Measurements from ENCODE around the gene EAF2. TPM values are rescaled to one million over a fixed set of nuclear protein-coding genes. Genes with fewer than 3 reads are reported as not detected.

EAF2 gene
- total RNA-seq, 1 experiment from 2014 or later = 2.7 TPM

DNA sequence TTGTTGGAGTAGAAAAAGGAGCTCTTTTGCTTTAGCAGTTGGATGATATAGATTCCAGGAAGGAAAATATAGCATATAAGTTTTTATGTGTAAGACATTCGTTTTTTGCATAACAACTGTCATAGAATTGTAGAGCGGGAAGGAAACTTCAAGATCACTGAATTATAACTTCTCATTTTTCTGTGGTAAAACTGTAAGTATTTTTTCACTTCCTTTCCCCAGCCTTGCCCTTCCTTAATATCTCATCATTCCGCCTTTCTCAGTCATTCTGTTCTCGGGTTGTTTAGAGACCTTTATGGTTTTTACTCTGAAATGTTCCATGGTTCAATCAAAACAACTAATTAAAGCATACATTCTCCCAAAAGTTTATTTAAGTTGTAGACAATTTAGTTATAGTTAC, 1.1 kb downstream of the EAF2 start:
- CTCF ChIA-PET = no interaction called here
- H3K9me3 Mint-ChIP-seq (ENCODE audit: unreplicated experiment) = no peaks in the 10 kb centered on the region
- H3K4me3 Mint-ChIP-seq (ENCODE audit: unreplicated experiment) = peak overlapping the region; percentile 89
- intact Hi-C loops (cut with micrococcal nuclease) = loop anchor here (10.0 kb wide), 2 partner anchors 291 to 419 kb away; partner anchors contain the start of gene POLQ
- DNase-seq (ENCODE audit: unreplicated experiment) = no peak
- peaks cover 6% of the 10 kb centered on the region for H3K4me1 Mint-ChIP-seq (ENCODE audit: insufficient read depth, unreplicated experiment)
- POLR2A ChIA-PET = interaction anchor here (0.6 to 2.2 kb wide), 6 partner anchors 16 to 679 kb away, joined by 3 to 9 read pairs (median 3); partner anchors contain the start of genes KPNA1 and MIX23
- H3K27me3 Mint-ChIP-seq (ENCODE audit: insufficient read depth, unreplicated experiment) = no peaks in the 10 kb centered on the region
- TF ChIP-seq, protein P1, sequence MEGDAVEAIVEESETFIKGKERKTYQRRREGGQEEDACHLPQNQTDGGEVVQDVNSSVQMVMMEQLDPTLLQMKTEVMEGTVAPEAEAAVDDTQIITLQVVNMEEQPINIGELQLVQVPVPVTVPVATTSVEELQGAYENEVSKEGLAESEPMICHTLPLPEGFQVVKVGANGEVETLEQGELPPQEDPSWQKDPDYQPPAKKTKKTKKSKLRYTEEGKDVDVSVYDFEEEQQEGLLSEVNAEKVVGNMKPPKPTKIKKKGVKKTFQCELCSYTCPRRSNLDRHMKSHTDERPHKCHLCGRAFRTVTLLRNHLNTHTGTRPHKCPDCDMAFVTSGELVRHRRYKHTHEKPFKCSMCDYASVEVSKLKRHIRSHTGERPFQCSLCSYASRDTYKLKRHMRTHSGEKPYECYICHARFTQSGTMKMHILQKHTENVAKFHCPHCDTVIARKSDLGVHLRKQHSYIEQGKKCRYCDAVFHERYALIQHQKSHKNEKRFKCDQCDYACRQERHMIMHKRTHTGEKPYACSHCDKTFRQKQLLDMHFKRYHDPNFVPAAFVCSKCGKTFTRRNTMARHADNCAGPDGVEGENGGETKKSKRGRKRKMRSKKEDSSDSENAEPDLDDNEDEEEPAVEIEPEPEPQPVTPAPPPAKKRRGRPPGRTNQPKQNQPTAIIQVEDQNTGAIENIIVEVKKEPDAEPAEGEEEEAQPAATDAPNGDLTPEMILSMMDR (IDR thresholded peaks at IDR 0.05; ENCODE audit: unreplicated experiment) = no peak
- BruUV-seq (replicated peaks) = no TSS peak
- H3K27ac Mint-ChIP-seq (ENCODE audit: low read depth, unreplicated experiment) = no peak overlapping the region
- H3K36me3 Mint-ChIP-seq (ENCODE audit: insufficient read depth, unreplicated experiment) = peaks cover 32% of the 10 kb centered on the region

GRCh38 chr3:121836481-121836880, 1.5 kb downstream of the EAF2 start:
- H3K4me1 Mint-ChIP-seq (ENCODE audit: insufficient read depth, unreplicated experiment) = peaks cover 6% of the 10 kb centered on the region
- DNase-seq (ENCODE audit: unreplicated experiment) = no peak
- H3K27ac Mint-ChIP-seq (ENCODE audit: low read depth, unreplicated experiment) = no peak overlapping the region
- BruUV-seq (replicated peaks) = no TSS peak
- H3K4me3 Mint-ChIP-seq (ENCODE audit: unreplicated experiment) = no peak overlapping the region
- no peaks in the 10 kb centered on the region for H3K27me3 Mint-ChIP-seq (ENCODE audit: insufficient read depth, unreplicated experiment)
- no peaks in the 10 kb centered on the region for H3K9me3 Mint-ChIP-seq (ENCODE audit: unreplicated experiment)
- intact Hi-C loops (cut with micrococcal nuclease) = loop anchor here (10.0 kb wide), 2 partner anchors 292 to 418 kb away; partner anchors contain the start of gene POLQ
- CTCF ChIA-PET = interaction anchor here (0.6 kb wide), 1 partner anchor 7 kb away, joined by 3 read pairs; no protein-coding TSS in a partner anchor
- POLR2A ChIA-PET = interaction anchor here (0.6 to 2.2 kb wide), 6 partner anchors 15 to 678 kb away, joined by 3 to 9 read pairs (median 3); partner anchors contain the start of genes KPNA1 and MIX23
- H3K36me3 Mint-ChIP-seq (ENCODE audit: insufficient read depth, unreplicated experiment) = peaks cover 27% of the 10 kb centered on the region
- TF ChIP-seq, protein P1 (IDR thresholded peaks at IDR 0.05; ENCODE audit: unreplicated experiment) = no peak

DNA sequence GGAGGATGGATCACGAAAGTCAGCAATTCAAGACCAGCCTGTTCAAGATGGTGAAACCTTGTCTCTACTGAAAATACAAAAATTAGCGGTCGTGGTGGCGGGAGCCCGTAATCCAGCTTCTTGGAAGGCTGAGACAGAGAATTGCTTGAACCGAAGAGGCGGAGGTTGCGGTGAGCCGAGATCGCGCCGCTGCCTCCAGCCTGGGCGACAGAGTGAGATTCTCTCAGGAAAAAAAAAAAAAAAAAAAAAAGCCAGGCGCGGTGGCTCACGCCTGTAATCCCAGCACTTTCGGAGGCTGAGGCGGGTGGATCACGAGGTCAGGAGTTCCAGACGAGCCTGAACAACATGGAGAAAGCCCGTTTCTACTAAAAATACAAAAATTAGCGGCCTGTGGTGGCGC, 5.0 kb downstream of the EAF2 start:
- intact Hi-C loops (cut with micrococcal nuclease) = loop anchor here (10.0 kb wide), 2 partner anchors 295 to 415 kb away; partner anchors contain the start of gene POLQ
- H3K36me3 Mint-ChIP-seq (ENCODE audit: insufficient read depth, unreplicated experiment) = peaks cover 8% of the 10 kb centered on the region
- BruUV-seq (replicated peaks) = no TSS peak
- H3K4me1 Mint-ChIP-seq (ENCODE audit: insufficient read depth, unreplicated experiment) = peaks cover 6% of the 10 kb centered on the region
- TF ChIP-seq, protein P1 (IDR thresholded peaks at IDR 0.05; ENCODE audit: unreplicated experiment) = no peak
- no peak overlapping the region for H3K4me3 Mint-ChIP-seq (ENCODE audit: unreplicated experiment)
- H3K27ac Mint-ChIP-seq (ENCODE audit: low read depth, unreplicated experiment) = no peak overlapping the region
- POLR2A ChIA-PET = no interaction called here
- H3K9me3 Mint-ChIP-seq (ENCODE audit: unreplicated experiment) = no peaks in the 10 kb centered on the region
- no peak for DNase-seq (ENCODE audit: unreplicated experiment)
- H3K27me3 Mint-ChIP-seq (ENCODE audit: insufficient read depth, unreplicated experiment) = no peaks in the 10 kb centered on the region
- CTCF ChIA-PET = interaction anchor here (1.3 kb wide), 1 partner anchor 11 kb away, joined by 3 read pairs; no protein-coding TSS in a partner anchor

- ChIA-PET POLR2A (interaction anchor here (1.2 kb wide), 1 partner anchor 10 kb away, joined by 3 read pairs; the partner anchor contains the start of genes EAF2 and IQCB1), CTCF (interaction anchor here (0.7 kb wide), 1 partner anchor 1717 kb away, joined by 3 read pairs; no protein-coding TSS in a partner anchor)
- no peak overlapping the region for H3K4me3 Mint-ChIP-seq (ENCODE audit: unreplicated experiment)
- no peak for DNase-seq (ENCODE audit: unreplicated experiment)
- no peaks in the 10 kb centered on the region for H3K27me3 Mint-ChIP-seq (ENCODE audit: insufficient read depth, unreplicated experiment)
- no peaks in the 10 kb centered on the region for H3K4me1 Mint-ChIP-seq (ENCODE audit: insufficient read depth, unreplicated experiment)
- no TSS peak for BruUV-seq (replicated peaks)
- intact Hi-C loops (cut with micrococcal nuclease) = no loop called here
- H3K36me3 Mint-ChIP-seq (ENCODE audit: insufficient read depth, unreplicated experiment) = peaks cover 3% of the 10 kb centered on the region
- H3K27ac Mint-ChIP-seq (ENCODE audit: low read depth, unreplicated experiment) = no peak overlapping the region
- H3K9me3 Mint-ChIP-seq (ENCODE audit: unreplicated experiment) = no peaks in the 10 kb centered on the region
- TF ChIP-seq, protein P1 (IDR thresholded peaks at IDR 0.05; ENCODE audit: unreplicated experiment) = no peak
Measured at GRCh38 chr3:121844892-121845291, 9.9 kb downstream of the EAF2 start.
